Natural killer cell treated with Interleukin-12 subunit alpha and Interleukin-12 subunit beta and Interleukin-15 and Interleukin-18, amount 100 ng/mL, for 72 hours (primary cell): Measurements from ENCODE around the gene PYDC1. TPM values are rescaled to one million over a fixed set of nuclear protein-coding genes. Genes with fewer than 3 reads are reported as not detected.
A peak's percentile ranks its signal among the peaks of the same experiment; 100 is the strongest.
"Not testable (repeated sequence)": the region's sequence is repeated elsewhere in the genome, so short reads cannot be mapped to it uniquely, and the experiment has no call there.

ENCODE experiments used
- ATAC-seq, 2 donors: fragments of 150-1000 bp; cut with Tn5 transposase in 1 of 2; sonication (Bioruptor Pico), chemical (Tn5 transposase) in 1 of 2; 2 replicates each; pipeline ENCODE4 v1.10.0; 2021
- DNase-seq: peaks from one replicate; pipeline ENCODE4 v3.0.0; 2022; ENCODE audit warnings: low spot score
- H3K27ac Mint-ChIP-seq, 2 donors: 1 replicate in 1 of 2; 2 replicates in 1 of 2; pipeline ENCODE4 v1.8.0; 2022; ENCODE audit warnings: mixed read lengths in 2 of 2, mild to moderate bottlenecking in 1 of 2, moderate library complexity in 1 of 2
- H3K27me3 Mint-ChIP-seq, 2 donors: 1 replicate in 1 of 2; 2 replicates in 1 of 2; pipeline ENCODE4 v1.8.0; 2022; ENCODE audit warnings: mixed read lengths in 2 of 2
- H3K36me3 Mint-ChIP-seq: one replicate; pipeline ENCODE4 v1.8.0; 2022; ENCODE audit warnings: mixed read lengths
- H3K4me1 Mint-ChIP-seq, 2 donors: 1 replicate in 1 of 2; 2 replicates in 1 of 2; pipeline ENCODE4 v1.8.0; 2022; ENCODE audit warnings: low read depth in 2 of 2, mixed read lengths in 2 of 2, mild to moderate bottlenecking in 1 of 2
- H3K4me3 Mint-ChIP-seq: one replicate; pipeline ENCODE4 v1.8.0; 2022; ENCODE audit warnings: mixed read lengths
- H3K9me3 Mint-ChIP-seq: 2 replicates; pipeline ENCODE4 v1.8.0; 2022; ENCODE audit warnings: mixed read lengths
- total RNA-seq, 2 donors: library from RNA; stranded (reverse); gene quantifications; one replicate each; pipeline ENCODE4 v1.2.3, GENCODE V29; 2022

PYDC1 gene
- total RNA-seq, 2 donors from 2014 or later: not detected

GRCh38 chr16:31198207-31198882 is 18.6 kb downstream of the PYDC1 start:
- H3K27me3 Mint-ChIP-seq: no peaks in the 10 kb centered on the region
- no peaks in the 10 kb centered on the region for H3K9me3 Mint-ChIP-seq
- peaks cover 17% of the 10 kb centered on the region for H3K36me3 Mint-ChIP-seq
- H3K4me3 Mint-ChIP-seq: no peak overlapping the region
- DNase-seq (no peak), ATAC-seq (no peak)
- peak overlapping the region; percentile 36 to 48 for H3K27ac Mint-ChIP-seq
- H3K4me1 Mint-ChIP-seq: peaks cover 47 to 58% of the 10 kb centered on the region in 2 donors

GRCh38 chr16:31196324-31197088 is 20.4 kb downstream of the PYDC1 start:
- H3K27me3 Mint-ChIP-seq: no peaks in the 10 kb centered on the region
- peaks cover 25% of the 10 kb centered on the region for H3K36me3 Mint-ChIP-seq
- peak; percentile 39 to 57 for ATAC-seq
- peaks cover 48 to 60% of the 10 kb centered on the region in 2 donors for H3K4me1 Mint-ChIP-seq
- no peak for DNase-seq
- H3K4me3 Mint-ChIP-seq: peak overlapping the region; percentile 1
- H3K9me3 Mint-ChIP-seq: no peaks in the 10 kb centered on the region
- H3K27ac Mint-ChIP-seq: peak overlapping the region; percentile 29 to 60

GRCh38 chr16:31195861-31196260 is 21.1 kb downstream of the PYDC1 start:
- H3K27ac Mint-ChIP-seq: peak overlapping the region; percentile 29 to 60
- H3K4me1 Mint-ChIP-seq: peaks cover 48 to 60% of the 10 kb centered on the region in 2 donors
- not testable (repeated sequence) for DNase-seq, H3K27me3 Mint-ChIP-seq, ATAC-seq, H3K9me3 Mint-ChIP-seq
- peaks cover 32% of the 10 kb centered on the region for H3K36me3 Mint-ChIP-seq
- peak overlapping the region; percentile 1 for H3K4me3 Mint-ChIP-seq

GRCh38 chr16:31194898-31195297 is 22.0 kb downstream of the PYDC1 start:
- ATAC-seq (no peak), DNase-seq (no peak)
- Mint-ChIP-seq H3K27ac (peak overlapping the region in 1 of 2 donors; percentile 13), H3K4me3 (no peak overlapping the region), H3K4me1 (peaks cover 53 to 65% of the 10 kb centered on the region in 2 donors), H3K36me3 (peaks cover 41% of the 10 kb centered on the region), H3K27me3 (no peaks in the 10 kb centered on the region), H3K9me3 (no peaks in the 10 kb centered on the region)

GRCh38 chr16:31193874-31194273 is 23.1 kb downstream of the PYDC1 start:
- H3K36me3 Mint-ChIP-seq: peaks cover 44% of the 10 kb centered on the region

GRCh38 chr16:31192856-31193642 is 23.9 kb downstream of the PYDC1 start:
- Mint-ChIP-seq H3K36me3 (peaks cover 47% of the 10 kb centered on the region), H3K9me3 (no peaks in the 10 kb centered on the region), H3K4me3 (no peak overlapping the region), H3K27ac (peak overlapping the region; percentile 65 to 66), H3K4me1 (peaks cover 56 to 66% of the 10 kb centered on the region in 2 donors), H3K27me3 (no peaks in the 10 kb centered on the region)
- no peak for ATAC-seq
- no peak for DNase-seq

More at GRCh38 chr16:31193874-31194273, 23.1 kb downstream of the PYDC1 start:
- Mint-ChIP-seq H3K4me3 (no peak overlapping the region), H3K4me1 (peaks cover 53 to 65% of the 10 kb centered on the region in 2 donors), H3K27ac (peak overlapping the region; percentile 55 to 66), H3K27me3 (no peaks in the 10 kb centered on the region), H3K9me3 (no peaks in the 10 kb centered on the region)
- no peak for ATAC-seq
- DNase-seq: no peak

- no peak for DNase-seq
- no peaks in the 10 kb centered on the region for H3K27me3 Mint-ChIP-seq
- H3K27ac Mint-ChIP-seq: peak overlapping the region; percentile 65 to 100
- ATAC-seq: peak in 1 of 2 donors; percentile 29
- H3K4me3 Mint-ChIP-seq: peak overlapping the region; percentile 5
- peaks cover 67 to 77% of the 10 kb centered on the region in 2 donors for H3K4me1 Mint-ChIP-seq
- H3K9me3 Mint-ChIP-seq: no peaks in the 10 kb centered on the region
- peaks cover 56% of the 10 kb centered on the region for H3K36me3 Mint-ChIP-seq
Observed at GRCh38 chr16:31191697-31192428, 25.1 kb downstream of the PYDC1 start.

GRCh38 chr16:31190818-31191444 is 26.0 kb downstream of the PYDC1 start:
- DNase-seq (no peak), ATAC-seq (no peak)
- Mint-ChIP-seq H3K27me3 (no peaks in the 10 kb centered on the region), H3K27ac (peak overlapping the region; percentile 65 to 100), H3K4me3 (no peak overlapping the region), H3K36me3 (peaks cover 61% of the 10 kb centered on the region), H3K9me3 (no peaks in the 10 kb centered on the region), H3K4me1 (peaks cover 76 to 80% of the 10 kb centered on the region in 2 donors)

- Mint-ChIP-seq H3K9me3 (no peaks in the 10 kb centered on the region), H3K27ac (peak overlapping the region; percentile 65 to 100), H3K36me3 (peaks cover 68% of the 10 kb centered on the region), H3K4me1 (peaks cover 84 to 85% of the 10 kb centered on the region in 2 donors), H3K4me3 (peak overlapping the region; percentile 86), H3K27me3 (no peaks in the 10 kb centered on the region)
- ATAC-seq (no peak), DNase-seq (no peak)
Observed at GRCh38 chr16:31190061-31190460, 26.9 kb downstream of the PYDC1 start.

GRCh38 chr16:31189412-31189778 is 27.5 kb downstream of the PYDC1 start:
- peak overlapping the region; percentile 65 to 100 for H3K27ac Mint-ChIP-seq
- peak overlapping the region; percentile 86 for H3K4me3 Mint-ChIP-seq
- DNase-seq (no peak), ATAC-seq (no peak)
- H3K4me1 Mint-ChIP-seq: peaks cover 87% of the 10 kb centered on the region in 2 donors
- H3K27me3 Mint-ChIP-seq: no peaks in the 10 kb centered on the region
- H3K36me3 Mint-ChIP-seq: peaks cover 75% of the 10 kb centered on the region
- no peaks in the 10 kb centered on the region for H3K9me3 Mint-ChIP-seq

- Mint-ChIP-seq H3K27me3 (no peaks in the 10 kb centered on the region), H3K9me3 (no peaks in the 10 kb centered on the region), H3K4me3 (peak overlapping the region; percentile 86), H3K36me3 (peaks cover 79% of the 10 kb centered on the region), H3K27ac (peak overlapping the region; percentile 65 to 100), H3K4me1 (peaks cover 87 to 91% of the 10 kb centered on the region in 2 donors)
- DNase-seq: no peak
- no peak for ATAC-seq
Observed at GRCh38 chr16:31188450-31189411, 28.2 kb downstream of the PYDC1 start.

GRCh38 chr16:31187808-31188189 is 29.1 kb downstream of the PYDC1 start:
- Mint-ChIP-seq H3K27ac (peak overlapping the region; percentile 65 to 100), H3K27me3 (no peaks in the 10 kb centered on the region), H3K4me1 (peaks cover 91 to 92% of the 10 kb centered on the region in 2 donors), H3K36me3 (peaks cover 82% of the 10 kb centered on the region), H3K9me3 (no peaks in the 10 kb centered on the region), H3K4me3 (peak overlapping the region; percentile 86)
- DNase-seq: no peak
- ATAC-seq: no peak
